HepG2 (cell line): ENCODE measurements around the gene LIME1. TPM values are rescaled to one million over a fixed set of nuclear protein-coding genes. Genes with fewer than 3 reads are reported as not detected.
A peak's percentile ranks its signal among the peaks of the same experiment; 100 is the strongest.

ENCODE experiments used
- ATF4 ChIP-seq, 2 experiments: fragments of 450-650 bp in 1 of 2; sonication (generic) in 1 of 2; formaldehyde crosslinking; IDR thresholded peaks; 2 replicates each; pipeline versions ENCODE4 v1.5.0 to v1.8.0; 2020 to 2022; ENCODE audit warnings: mild to moderate bottlenecking in 1 of 2, missing genetic modification reagents in 1 of 2
- CENPT ChIP-seq: sonication (generic); formaldehyde crosslinking; IDR thresholded peaks from 2 replicates; pipeline ENCODE4 v1.8.0; 2022; ENCODE audit warnings: low read depth, mild to moderate bottlenecking, moderate library complexity, missing genetic modification reagents
- CERS6 ChIP-seq: sonication (generic); formaldehyde crosslinking; IDR thresholded peaks from 2 replicates; pipeline ENCODE4 v1.5.0; 2020; ENCODE audit warnings: missing genetic modification reagents
- ELF3 ChIP-seq: IDR thresholded peaks from 2 replicates; pipeline ENCODE4 v1.6.1; 2016; ENCODE audit warnings: missing genetic modification reagents, missing compliant biosample characterization
- HOXD1 ChIP-seq: sonication (generic); formaldehyde crosslinking; IDR thresholded peaks from 2 replicates; pipeline ENCODE4 v1.5.0; 2020; ENCODE audit warnings: missing genetic modification reagents
- KDM5B ChIP-seq: sonication (generic); formaldehyde crosslinking; IDR thresholded peaks from 2 replicates; pipeline ENCODE4 v1.4.0; 2020; ENCODE audit warnings: missing genetic modification reagents, mild to moderate bottlenecking, borderline replicate concordance
- NR2C2 ChIP-seq: sonication (generic); formaldehyde crosslinking; IDR thresholded peaks from 2 replicates; pipeline ENCODE4 v1.4.0; 2020; ENCODE audit warnings: missing genetic modification reagents, mild to moderate bottlenecking, moderate library complexity, borderline replicate concordance
- PREB ChIP-seq: sonication (generic); formaldehyde crosslinking; IDR thresholded peaks from 2 replicates; pipeline ENCODE4 v1.4.0; 2020; ENCODE audit warnings: missing genetic modification reagents
- RBFOX2 ChIP-seq: fragments of 200-400 bp; formaldehyde crosslinking; IDR thresholded peaks from 2 replicates; pipeline ENCODE4 v1.6.1; 2017; ENCODE audit warnings: low read depth, mild to moderate bottlenecking, low read length
- SAP130 ChIP-seq: IDR thresholded peaks from 2 replicates; pipeline ENCODE4 v1.6.1; 2016; ENCODE audit warnings: low read depth
- SUZ12 ChIP-seq: fragments of 150-350 bp; IDR thresholded peaks from 2 replicates; pipeline ENCODE4 v1.6.1; 2014; ENCODE audit warnings: low read depth, low read length
- TBX2 ChIP-seq: sonication (generic); formaldehyde crosslinking; IDR thresholded peaks from 2 replicates; pipeline ENCODE4 v1.5.0; 2020; ENCODE audit warnings: missing genetic modification reagents, mild to moderate bottlenecking, borderline replicate concordance
- ZFYVE20 ChIP-seq: sonication (generic); formaldehyde crosslinking; IDR thresholded peaks from 2 replicates; pipeline ENCODE4 v1.8.0; 2023; ENCODE audit warnings: low read depth, mild to moderate bottlenecking, moderate library complexity, missing genetic modification reagents, borderline replicate concordance
- ZNF30 ChIP-seq: sonication (generic); formaldehyde crosslinking; IDR thresholded peaks from 2 replicates; pipeline ENCODE4 v1.5.0; 2020; ENCODE audit warnings: mild to moderate bottlenecking, missing genetic modification reagents
- ZNF343 ChIP-seq: sonication (generic); formaldehyde crosslinking; IDR thresholded peaks from 2 replicates; pipeline ENCODE4 v1.4.0; 2020; ENCODE audit warnings: mild to moderate bottlenecking, missing genetic modification reagents
- ZNF652 ChIP-seq: IDR thresholded peaks from 2 replicates; pipeline ENCODE4 v1.6.1; 2016; ENCODE audit warnings: low read depth, borderline replicate concordance
- ZNF75D ChIP-seq: sonication (generic); formaldehyde crosslinking; IDR thresholded peaks from 2 replicates; pipeline ENCODE4 v1.8.1; 2023; ENCODE audit warnings: missing genetic modification reagents, mild to moderate bottlenecking, borderline replicate concordance
- ZSCAN29 ChIP-seq: sonication (generic); formaldehyde crosslinking; conservative IDR thresholded peaks from 2 replicates; pipeline ENCODE4 v1.4.0; 2020; ENCODE audit warnings: mild to moderate bottlenecking, missing genetic modification reagents
- ZSCAN30 ChIP-seq: sonication (generic); formaldehyde crosslinking; IDR thresholded peaks from 2 replicates; pipeline ENCODE4 v1.5.0; 2020; ENCODE audit warnings: mild to moderate bottlenecking, missing genetic modification reagents
- polyA plus RNA-seq, 8 experiments: library from polyadenylated mRNA; depleted of rRNA in 3 of 8; stranded (reverse) in 7 of 8; unstranded in 1 of 8; fragments of >200 nt; fragmentation: Illumina TruSeq in 4 of 8; extraction: Trizol in 4 of 8; gene quantifications; 2 replicates each; pipeline versions ENCODE4 v1.2.1 to v1.2.3, GENCODE V29; 2011 to 2016; ENCODE audit warnings: low read depth in 4 of 8, missing spikeins in 1 of 8, mixed read lengths in 1 of 8; ENCODE audit not compliant: insufficient read depth in 1 of 8
- total RNA-seq, 5 experiments: library from RNA; depleted of rRNA; stranded (reverse); fragments of >200 nt; fragmentation: Illumina TruSeq; extraction: Trizol; gene quantifications; 2 replicates each; pipeline ENCODE4 v1.2.3, GENCODE V29; 2016; ENCODE audit warnings: low read depth in 1 of 5
- TF ChIP-seq, protein P1 (sequence below): sonication (generic); formaldehyde crosslinking; IDR thresholded peaks from 2 replicates; pipeline ENCODE4 v1.4.0; 2020; ENCODE audit warnings: mild to moderate bottlenecking, missing genetic modification reagents
- TF ChIP-seq, protein P2 (sequence below): sonication (generic); formaldehyde crosslinking; IDR thresholded peaks from 2 replicates; pipeline ENCODE4 v1.8.0; 2023; ENCODE audit warnings: mild to moderate bottlenecking, missing genetic modification reagents

Gene LIME1
- total and polyA plus RNA-seq, 2 of the 13 experiments (the other 11 are each of a cell fraction or from before 2014, with no cell fraction given) = 13.0 to 61.5 TPM

GRCh38 chr20:63697868-63698545 lies 38.5 kb upstream of the LIME1 start (continued):
- TF ChIP-seq, protein P1, sequence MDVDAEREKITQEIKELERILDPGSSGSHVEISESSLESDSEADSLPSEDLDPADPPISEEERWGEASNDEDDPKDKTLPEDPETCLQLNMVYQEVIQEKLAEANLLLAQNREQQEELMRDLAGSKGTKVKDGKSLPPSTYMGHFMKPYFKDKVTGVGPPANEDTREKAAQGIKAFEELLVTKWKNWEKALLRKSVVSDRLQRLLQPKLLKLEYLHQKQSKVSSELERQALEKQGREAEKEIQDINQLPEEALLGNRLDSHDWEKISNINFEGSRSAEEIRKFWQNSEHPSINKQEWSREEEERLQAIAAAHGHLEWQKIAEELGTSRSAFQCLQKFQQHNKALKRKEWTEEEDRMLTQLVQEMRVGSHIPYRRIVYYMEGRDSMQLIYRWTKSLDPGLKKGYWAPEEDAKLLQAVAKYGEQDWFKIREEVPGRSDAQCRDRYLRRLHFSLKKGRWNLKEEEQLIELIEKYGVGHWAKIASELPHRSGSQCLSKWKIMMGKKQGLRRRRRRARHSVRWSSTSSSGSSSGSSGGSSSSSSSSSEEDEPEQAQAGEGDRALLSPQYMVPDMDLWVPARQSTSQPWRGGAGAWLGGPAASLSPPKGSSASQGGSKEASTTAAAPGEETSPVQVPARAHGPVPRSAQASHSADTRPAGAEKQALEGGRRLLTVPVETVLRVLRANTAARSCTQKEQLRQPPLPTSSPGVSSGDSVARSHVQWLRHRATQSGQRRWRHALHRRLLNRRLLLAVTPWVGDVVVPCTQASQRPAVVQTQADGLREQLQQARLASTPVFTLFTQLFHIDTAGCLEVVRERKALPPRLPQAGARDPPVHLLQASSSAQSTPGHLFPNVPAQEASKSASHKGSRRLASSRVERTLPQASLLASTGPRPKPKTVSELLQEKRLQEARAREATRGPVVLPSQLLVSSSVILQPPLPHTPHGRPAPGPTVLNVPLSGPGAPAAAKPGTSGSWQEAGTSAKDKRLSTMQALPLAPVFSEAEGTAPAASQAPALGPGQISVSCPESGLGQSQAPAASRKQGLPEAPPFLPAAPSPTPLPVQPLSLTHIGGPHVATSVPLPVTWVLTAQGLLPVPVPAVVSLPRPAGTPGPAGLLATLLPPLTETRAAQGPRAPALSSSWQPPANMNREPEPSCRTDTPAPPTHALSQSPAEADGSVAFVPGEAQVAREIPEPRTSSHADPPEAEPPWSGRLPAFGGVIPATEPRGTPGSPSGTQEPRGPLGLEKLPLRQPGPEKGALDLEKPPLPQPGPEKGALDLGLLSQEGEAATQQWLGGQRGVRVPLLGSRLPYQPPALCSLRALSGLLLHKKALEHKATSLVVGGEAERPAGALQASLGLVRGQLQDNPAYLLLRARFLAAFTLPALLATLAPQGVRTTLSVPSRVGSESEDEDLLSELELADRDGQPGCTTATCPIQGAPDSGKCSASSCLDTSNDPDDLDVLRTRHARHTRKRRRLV (CRISPR knock-in tag) = no peak
- TF ChIP-seq HOXD1 (CRISPR knock-in tag) (no peak), ZSCAN30 (no peak), ZSCAN29 (no peak), CERS6 (no peak), ZNF30 (CRISPR knock-in tag) (0 out of 2 replicates have a peak, but pooled peaks have one; percentile 41), ZNF343 (CRISPR knock-in tag) (no peak), CENPT (CRISPR knock-in tag) (no peak), ZNF652 (CRISPR knock-in tag) (no peak), RBFOX2 (peak; percentile 67), ZFYVE20 (CRISPR knock-in tag) (no peak), SUZ12 (no peak), ELF3 (no peak), ZNF75D (CRISPR knock-in tag) (no peak), NR2C2 (CRISPR knock-in tag) (0 out of 2 replicates have a peak, but pooled peaks have one; percentile 2), PREB (CRISPR knock-in tag) (no peak), TBX2 (CRISPR knock-in tag) (no peak), ATF4 (CRISPR knock-in tag; IDR thresholded peaks at IDR 0.05) (0 out of 4 replicates have a peak, but pooled peaks of 1 of the 2 experiments have one; percentile 13), KDM5B (CRISPR knock-in tag) (no peak), SAP130 (no peak)
- TF ChIP-seq, protein P2, sequence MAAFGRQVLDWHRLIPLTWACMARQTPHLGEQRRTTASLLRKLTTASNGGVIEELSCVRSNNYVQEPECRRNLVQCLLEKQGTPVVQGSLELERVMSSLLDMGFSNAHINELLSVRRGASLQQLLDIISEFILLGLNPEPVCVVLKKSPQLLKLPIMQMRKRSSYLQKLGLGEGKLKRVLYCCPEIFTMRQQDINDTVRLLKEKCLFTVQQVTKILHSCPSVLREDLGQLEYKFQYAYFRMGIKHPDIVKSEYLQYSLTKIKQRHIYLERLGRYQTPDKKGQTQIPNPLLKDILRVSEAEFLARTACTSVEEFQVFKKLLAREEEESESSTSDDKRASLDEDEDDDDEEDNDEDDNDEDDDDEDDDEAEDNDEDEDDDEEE (CRISPR knock-in tag) = no peak
